HAP-1 (cell line): ENCODE results near the gene BMF.

Experiments
- DNase-seq, 2 experiments: peaks; one replicate each; pipeline ENCODE4 v3.0.0-alpha.2; 2016 to 2020; ENCODE audit warnings: low spot score in 2 of 2
- H3K27me3 ChIP-seq: fragments of 250-450 bp; sonication (Bioruptor Pico); 2 replicates; pipeline ENCODE4 v1.5.1; 2020; ENCODE audit warnings: low read depth, mild to moderate bottlenecking, moderate library complexity
- H3K36me3 ChIP-seq: fragments of 250-450 bp; sonication (Bioruptor Pico); replicated peaks from 2 replicates; pipeline ENCODE4 v1.5.1; 2020; ENCODE audit warnings: mild to moderate bottlenecking
- H3K4me1 ChIP-seq: fragments of 250-450 bp; sonication (Bioruptor Pico); 2 replicates; pipeline ENCODE4 v1.5.1; 2020; ENCODE audit warnings: mild to moderate bottlenecking
- H3K4me3 ChIP-seq: fragments of 250-450 bp; sonication (Bioruptor Pico); 2 replicates; pipeline ENCODE4 v1.5.1; 2020; ENCODE audit warnings: mild to moderate bottlenecking, moderate library complexity
- H3K9me3 ChIP-seq: fragments of 250-450 bp; sonication (Bioruptor Pico); 2 replicates; pipeline ENCODE4 v1.5.1; 2020; ENCODE audit warnings: mild to moderate bottlenecking, moderate library complexity
- in situ Hi-C: fragments of 300-500 bp; cut with MboI; formaldehyde crosslinking; loops from 3 replicates; pipeline ENCODE4 v1.14.3; 2020; ENCODE audit warnings: low sequenced_read_pairs, inconsistent platforms, mixed read lengths

The BMF gene

DNA sequence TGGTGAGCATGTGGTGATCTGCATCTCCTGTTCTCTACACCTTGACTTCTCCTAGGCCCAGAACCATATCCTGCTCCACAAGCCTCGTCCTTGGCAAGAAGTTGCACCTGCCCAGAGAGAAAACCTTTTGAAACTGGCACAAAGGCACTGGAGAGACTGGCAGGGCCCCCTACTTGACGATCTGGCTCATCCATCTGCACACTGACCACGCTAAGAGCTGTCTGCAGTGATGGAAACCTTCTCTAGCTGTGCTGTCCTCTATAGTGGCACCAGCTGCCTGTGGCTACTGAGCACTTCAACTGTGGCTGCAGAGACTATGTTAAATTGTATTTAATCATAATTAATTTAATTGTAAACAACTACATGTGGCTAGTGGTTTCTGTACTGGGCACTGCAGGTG, 43.5 kb downstream of the BMF start:
- Histone ChIP-seq H3K4me3 (no peak overlapping the region), H3K9me3 (0 out of 2 replicates have a peak, but pooled peaks cover 2% of the 10 kb centered on the region), H3K4me1 (peaks cover 7% of the 10 kb centered on the region), H3K36me3 (no peaks in the 10 kb centered on the region), H3K27me3 (no peaks in the 10 kb centered on the region)
- in situ Hi-C loops, result loop anchor here (10.0 kb wide), 1 partner anchor 60 kb away; no protein-coding TSS in a partner anchor
- DNase-seq, result no peak

- no peak overlapping the region for H3K4me3 ChIP-seq
- no peak for DNase-seq
These were observed 44.3 kb downstream of the BMF start for GRCh38 chr15:40064231-40064894.

DNA sequence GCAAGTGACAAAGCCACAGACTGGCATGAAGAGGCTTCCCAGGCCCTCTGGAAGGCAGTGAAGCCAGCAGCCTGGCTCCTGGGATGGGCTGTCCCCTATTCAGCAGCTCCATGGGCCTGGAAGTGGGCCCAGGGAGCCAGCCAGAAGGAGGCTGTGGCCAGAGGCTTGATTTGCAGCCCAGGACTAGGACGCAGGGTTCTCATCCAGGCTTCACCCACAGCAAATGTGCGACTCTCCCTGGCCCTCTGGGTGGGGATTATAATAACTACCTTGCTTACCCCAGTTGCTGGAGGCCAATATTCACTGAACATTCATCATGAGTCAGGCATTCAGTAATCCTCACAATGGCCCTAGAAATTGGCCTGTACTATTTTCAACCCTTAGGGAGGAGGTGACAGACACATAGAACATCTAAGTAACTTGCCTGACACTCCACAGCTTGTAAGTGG, 45.1 kb downstream of the BMF start:
- H3K4me3 ChIP-seq, result no peak overlapping the region
- H3K27me3 ChIP-seq, result no peaks in the 10 kb centered on the region
- no peaks in the 10 kb centered on the region for H3K36me3 ChIP-seq
- in situ Hi-C loops, result loop anchor here (10.0 kb wide), 1 partner anchor 59 kb away; no protein-coding TSS in a partner anchor
- DNase-seq, result no peak
- H3K4me1 ChIP-seq, result peaks cover 7% of the 10 kb centered on the region
- 0 out of 2 replicates have a peak, but pooled peaks cover 2% of the 10 kb centered on the region for H3K9me3 ChIP-seq

More at GRCh38 chr15:40064231-40064894, 44.3 kb downstream of the BMF start:
- Histone ChIP-seq H3K36me3 (no peaks in the 10 kb centered on the region), H3K9me3 (0 out of 2 replicates have a peak, but pooled peaks cover 2% of the 10 kb centered on the region), H3K4me1 (peaks cover 7% of the 10 kb centered on the region), H3K27me3 (no peaks in the 10 kb centered on the region)
- in situ Hi-C loops, result loop anchor here (10.0 kb wide), 1 partner anchor 60 kb away; no protein-coding TSS in a partner anchor

DNA sequence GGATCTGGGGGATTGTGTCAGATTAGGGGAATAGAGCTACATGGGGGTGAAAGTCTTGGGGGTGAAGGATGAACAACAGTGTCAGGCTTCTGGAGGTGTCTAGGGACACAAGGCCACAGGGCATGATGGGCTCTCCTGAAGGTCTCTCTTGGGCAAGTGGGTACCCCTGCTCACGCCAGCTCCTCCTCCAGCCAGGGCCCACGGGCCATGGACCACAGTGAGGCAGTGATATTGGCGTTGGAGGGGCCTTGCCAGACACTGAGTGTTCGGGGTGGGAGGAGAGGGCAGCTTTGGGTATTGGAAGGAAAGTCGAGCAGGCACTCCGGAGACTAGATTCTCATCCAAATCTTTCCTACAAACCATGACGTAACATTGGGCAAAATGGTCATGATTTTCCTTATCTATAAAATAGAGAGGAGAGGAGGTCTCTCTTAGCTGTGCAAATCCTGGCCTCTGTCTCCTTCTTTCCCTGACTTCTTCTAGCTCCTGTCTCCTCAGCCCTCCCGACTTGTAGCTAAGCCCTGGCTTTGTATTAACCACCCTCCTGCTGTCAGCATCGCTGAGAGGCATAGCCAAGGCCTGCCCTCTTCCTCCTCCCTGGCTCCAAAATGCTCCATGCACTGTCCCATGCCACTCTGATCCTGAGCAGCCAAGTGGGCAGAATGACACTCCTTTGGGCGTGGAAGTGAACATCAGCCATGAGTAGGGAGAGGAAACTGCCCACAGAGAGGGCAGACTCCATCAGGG, 45.7 kb downstream of the BMF start:
- no peak for DNase-seq
- in situ Hi-C loops, result loop anchor here (10.0 kb wide), 1 partner anchor 58 kb away; no protein-coding TSS in a partner anchor

DNA sequence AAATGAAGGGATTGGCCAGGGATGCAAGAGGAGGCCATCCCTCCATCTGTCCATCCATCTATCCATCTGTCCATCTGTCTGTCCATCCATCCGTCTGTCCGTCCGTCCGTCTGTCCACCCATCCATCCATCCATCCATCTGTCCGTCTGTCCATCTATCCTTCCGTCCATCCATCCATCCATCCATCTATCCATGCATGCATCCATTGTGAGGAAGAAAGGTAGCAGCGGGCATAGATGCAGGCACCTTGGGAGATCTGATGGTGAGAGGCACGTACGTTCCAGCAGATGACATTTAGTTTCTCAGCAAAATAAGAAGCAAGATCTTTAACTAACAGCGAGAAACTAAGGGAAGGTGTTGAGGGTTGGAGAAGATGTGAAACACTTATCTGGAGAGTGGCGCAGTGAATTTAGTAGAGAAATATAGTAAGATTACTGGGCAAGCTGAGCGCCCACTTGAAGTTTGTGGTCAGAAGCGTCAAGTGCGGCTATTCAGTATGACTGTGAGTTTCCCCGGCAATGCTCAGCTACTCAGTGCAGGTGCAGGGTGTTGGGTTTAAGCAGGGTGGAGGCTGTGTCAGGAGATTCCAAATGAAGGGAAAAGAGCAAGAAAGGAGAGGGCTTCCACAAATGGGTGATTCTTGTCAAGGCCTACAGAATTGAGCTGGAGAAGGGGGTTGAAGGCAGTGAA, 47.3 kb downstream of the BMF start:
- H3K9me3 ChIP-seq, result 0 out of 2 replicates have a peak, but pooled peaks cover 2% of the 10 kb centered on the region
- no peak overlapping the region for H3K4me3 ChIP-seq
- no peaks in the 10 kb centered on the region for H3K36me3 ChIP-seq
- no peaks in the 10 kb centered on the region for H3K27me3 ChIP-seq
- peaks cover 7% of the 10 kb centered on the region for H3K4me1 ChIP-seq
- no peak for DNase-seq
- in situ Hi-C loops, result loop anchor here (10.0 kb wide), 1 partner anchor 57 kb away; no protein-coding TSS in a partner anchor

More for the DNA sequence above, 45.7 kb downstream of the BMF start:
- Histone ChIP-seq H3K36me3 (no peaks in the 10 kb centered on the region), H3K4me3 (no peak overlapping the region), H3K4me1 (peaks cover 7% of the 10 kb centered on the region), H3K27me3 (no peaks in the 10 kb centered on the region), H3K9me3 (0 out of 2 replicates have a peak, but pooled peaks cover 2% of the 10 kb centered on the region)

GRCh38 chr15:40060236-40060961, 48.3 kb downstream of the BMF start:
- Histone ChIP-seq H3K36me3 (no peaks in the 10 kb centered on the region), H3K4me3 (no peak overlapping the region), H3K27me3 (no peaks in the 10 kb centered on the region), H3K4me1 (peaks cover 7% of the 10 kb centered on the region), H3K9me3 (0 out of 2 replicates have a peak, but pooled peaks cover 2% of the 10 kb centered on the region)
- in situ Hi-C loops, result loop anchor here (10.0 kb wide), 1 partner anchor 56 kb away; no protein-coding TSS in a partner anchor
- DNase-seq, result no peak

DNA sequence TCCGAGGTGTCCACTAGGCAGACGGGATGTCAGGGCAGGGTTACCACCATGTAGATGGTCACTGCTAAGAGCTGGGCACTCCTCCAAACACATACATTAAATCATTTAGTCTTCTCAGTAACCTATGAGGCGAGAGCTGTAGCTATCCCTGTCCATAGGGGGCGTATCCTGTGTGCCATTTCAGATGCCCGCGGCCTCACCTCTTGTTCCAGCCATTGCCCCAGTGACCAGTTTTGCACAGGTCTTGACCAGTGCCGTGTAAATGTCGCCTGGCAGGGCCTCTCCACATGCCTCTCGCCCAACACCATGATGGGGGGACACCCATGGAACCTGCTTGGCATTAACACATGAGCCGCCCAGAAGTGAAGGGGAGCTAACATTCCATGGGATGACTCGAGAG, 48.9 kb downstream of the BMF start:
- Histone ChIP-seq H3K9me3 (0 out of 2 replicates have a peak, but pooled peaks cover 2% of the 10 kb centered on the region), H3K27me3 (no peaks in the 10 kb centered on the region), H3K4me3 (no peak overlapping the region), H3K36me3 (no peaks in the 10 kb centered on the region), H3K4me1 (peaks cover 7% of the 10 kb centered on the region)
- in situ Hi-C loops, result loop anchor here (10.0 kb wide), 1 partner anchor 55 kb away; no protein-coding TSS in a partner anchor
- no peak for DNase-seq

DNA sequence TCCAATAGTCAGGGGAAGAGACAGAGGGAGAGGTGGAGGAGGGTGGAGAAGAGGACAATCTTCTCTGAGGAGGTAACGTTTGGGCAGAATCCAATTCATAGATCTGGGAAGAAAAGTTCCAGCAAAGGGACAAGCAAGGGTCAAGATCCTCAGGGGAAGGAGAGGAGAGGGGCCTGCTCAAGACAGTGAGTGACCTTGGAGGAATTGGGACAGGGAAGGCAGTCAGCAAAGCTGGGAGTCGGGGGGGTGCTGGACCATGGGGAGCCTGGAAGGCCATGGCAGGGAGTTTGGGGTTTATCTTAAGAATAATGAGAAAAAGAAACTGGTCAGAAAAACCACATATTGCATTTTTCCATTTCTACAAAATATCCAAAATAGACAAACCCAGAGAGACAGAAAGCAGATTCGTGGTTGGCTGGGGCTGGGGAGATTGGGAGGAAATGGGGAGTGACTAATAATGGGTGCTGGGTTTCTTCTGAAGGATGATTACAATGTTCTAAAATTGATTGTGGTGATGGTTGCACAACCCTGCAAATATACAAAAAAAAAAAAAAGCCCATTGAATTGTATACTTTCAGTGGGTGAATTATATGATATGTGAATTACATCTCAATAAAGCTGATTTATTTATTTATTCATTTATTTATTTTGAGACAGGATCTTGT, 50.1 kb downstream of the BMF start:
- in situ Hi-C loops, result no loop called here
- Histone ChIP-seq H3K9me3 (0 out of 2 replicates have a peak, but pooled peaks cover 2% of the 10 kb centered on the region), H3K36me3 (no peaks in the 10 kb centered on the region), H3K27me3 (no peaks in the 10 kb centered on the region), H3K4me3 (no peak overlapping the region), H3K4me1 (no peaks in the 10 kb centered on the region)
- DNase-seq, result no peak

DNA sequence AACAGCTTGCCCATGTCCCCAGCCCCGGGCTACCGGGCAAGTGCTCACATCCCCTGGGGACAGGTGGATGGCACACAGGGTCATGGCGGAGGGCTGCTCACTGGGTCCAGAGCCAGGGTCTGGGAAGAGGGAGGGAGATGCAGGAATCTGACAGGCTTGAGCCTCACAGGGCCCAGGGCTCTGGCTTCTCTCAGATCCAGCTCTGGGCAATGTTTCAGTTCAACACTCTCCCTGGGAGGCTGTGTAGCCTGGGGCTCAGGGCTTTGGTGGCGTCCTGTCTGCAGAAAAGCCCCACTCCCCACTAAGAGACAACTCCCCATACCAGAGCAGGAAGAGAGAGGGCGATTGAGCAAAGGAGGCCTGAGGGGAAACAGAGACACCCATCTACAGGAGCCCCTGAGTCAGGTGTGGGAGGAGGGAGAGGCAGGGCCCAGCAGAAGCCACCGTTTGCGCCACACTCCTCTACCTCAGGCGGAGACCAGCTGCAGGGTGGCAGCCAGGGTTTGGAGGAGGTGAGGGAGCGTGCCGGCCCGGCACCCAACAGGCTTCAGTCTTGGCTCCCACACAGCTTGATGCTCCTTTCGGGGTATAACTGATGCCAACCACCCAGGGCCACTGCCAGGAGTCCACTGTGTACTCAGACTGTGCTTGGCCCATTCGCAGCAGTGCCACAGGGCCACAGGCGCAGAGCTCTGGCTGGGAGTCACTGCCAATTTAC, 52.9 kb downstream of the BMF start:
- DNase-seq, result no peak

DNA sequence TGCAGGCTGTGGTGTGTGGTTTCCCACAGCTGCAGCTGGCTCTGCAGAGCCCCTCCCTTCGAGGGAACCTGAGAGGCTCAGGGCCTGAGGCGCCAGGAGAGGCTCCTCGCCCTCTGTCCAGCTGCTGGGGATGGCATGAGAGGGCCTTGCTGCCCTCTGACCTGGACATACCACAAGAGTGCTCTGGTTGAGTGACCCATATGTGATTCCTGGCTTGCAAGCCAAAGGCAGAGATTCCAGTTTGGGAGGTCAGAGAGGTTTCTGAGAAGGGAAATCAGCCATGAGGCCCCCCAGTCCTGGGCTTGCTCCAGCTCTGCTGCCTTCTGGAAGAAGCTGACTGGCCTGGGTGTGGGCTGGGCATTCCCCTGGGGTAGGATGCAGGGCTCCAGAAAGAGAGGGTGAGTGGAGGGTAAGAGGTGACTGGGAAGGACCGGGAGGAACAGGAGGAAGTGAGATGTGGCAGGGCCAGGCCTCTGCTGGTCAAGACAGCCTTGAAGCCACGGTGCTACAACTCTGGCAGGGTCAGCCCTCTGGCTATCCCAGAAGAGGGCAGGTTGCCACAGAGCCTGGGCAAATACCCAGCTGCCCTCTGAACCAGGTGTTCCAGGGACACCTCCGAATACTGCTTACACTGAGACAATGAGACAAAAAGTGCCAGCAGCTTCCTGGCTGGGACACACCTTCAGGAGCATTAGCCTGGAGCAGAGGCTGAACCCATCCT, 53.7 kb downstream of the BMF start:
- H3K4me1 ChIP-seq, result no peaks in the 10 kb centered on the region
- DNase-seq, result no peak

More for the DNA sequence above, 52.9 kb downstream of the BMF start:
- in situ Hi-C loops, result no loop called here
- H3K36me3 ChIP-seq, result no peaks in the 10 kb centered on the region
- no peaks in the 10 kb centered on the region for H3K4me1 ChIP-seq
- H3K27me3 ChIP-seq, result no peaks in the 10 kb centered on the region
- H3K4me3 ChIP-seq, result no peak overlapping the region
- no peaks in the 10 kb centered on the region for H3K9me3 ChIP-seq

GRCh38 chr15:40054605-40054854, 54.1 kb downstream of the BMF start:
- no peaks in the 10 kb centered on the region for H3K36me3 ChIP-seq
- no peak overlapping the region for H3K4me3 ChIP-seq
- in situ Hi-C loops, result no loop called here
- no peak for DNase-seq
- no peaks in the 10 kb centered on the region for H3K27me3 ChIP-seq
- no peaks in the 10 kb centered on the region for H3K9me3 ChIP-seq
- H3K4me1 ChIP-seq, result no peaks in the 10 kb centered on the region

More for the DNA sequence above, 53.7 kb downstream of the BMF start:
- H3K9me3 ChIP-seq, result no peaks in the 10 kb centered on the region
- no peaks in the 10 kb centered on the region for H3K36me3 ChIP-seq
- no peaks in the 10 kb centered on the region for H3K27me3 ChIP-seq
- no peak overlapping the region for H3K4me3 ChIP-seq
- in situ Hi-C loops, result no loop called here
